ENCODE measurements around the gene TLR3.

DNA sequence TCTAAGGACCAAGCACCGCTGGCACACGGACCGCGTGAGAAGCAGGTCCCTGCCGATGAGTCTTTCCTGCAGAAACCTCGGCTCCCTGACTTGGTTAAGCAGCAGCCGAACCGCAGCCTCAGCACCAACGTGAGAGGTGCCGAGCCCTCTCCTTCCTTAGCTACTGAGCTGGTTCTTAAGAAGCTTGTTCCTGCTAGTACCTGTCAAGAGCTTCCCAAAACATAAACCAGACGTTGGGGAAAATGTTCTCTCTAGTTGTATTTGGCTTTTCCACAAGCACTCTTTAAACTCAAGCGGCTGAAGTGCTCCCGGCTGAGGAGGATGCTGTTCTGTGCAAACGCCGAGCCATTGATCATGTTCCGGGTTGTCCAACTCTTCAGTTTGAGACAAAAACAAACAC lies 29.3 kb upstream of the TLR3 start:
- TF ChIP-seq, protein P1, sequence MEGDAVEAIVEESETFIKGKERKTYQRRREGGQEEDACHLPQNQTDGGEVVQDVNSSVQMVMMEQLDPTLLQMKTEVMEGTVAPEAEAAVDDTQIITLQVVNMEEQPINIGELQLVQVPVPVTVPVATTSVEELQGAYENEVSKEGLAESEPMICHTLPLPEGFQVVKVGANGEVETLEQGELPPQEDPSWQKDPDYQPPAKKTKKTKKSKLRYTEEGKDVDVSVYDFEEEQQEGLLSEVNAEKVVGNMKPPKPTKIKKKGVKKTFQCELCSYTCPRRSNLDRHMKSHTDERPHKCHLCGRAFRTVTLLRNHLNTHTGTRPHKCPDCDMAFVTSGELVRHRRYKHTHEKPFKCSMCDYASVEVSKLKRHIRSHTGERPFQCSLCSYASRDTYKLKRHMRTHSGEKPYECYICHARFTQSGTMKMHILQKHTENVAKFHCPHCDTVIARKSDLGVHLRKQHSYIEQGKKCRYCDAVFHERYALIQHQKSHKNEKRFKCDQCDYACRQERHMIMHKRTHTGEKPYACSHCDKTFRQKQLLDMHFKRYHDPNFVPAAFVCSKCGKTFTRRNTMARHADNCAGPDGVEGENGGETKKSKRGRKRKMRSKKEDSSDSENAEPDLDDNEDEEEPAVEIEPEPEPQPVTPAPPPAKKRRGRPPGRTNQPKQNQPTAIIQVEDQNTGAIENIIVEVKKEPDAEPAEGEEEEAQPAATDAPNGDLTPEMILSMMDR (IDR thresholded peaks at IDR 0.05): no peak
- TF ChIP-seq POLR2A (IDR thresholded peaks at IDR 0.05): no peak

Measured in vagina (tissue), 2 donors.